Measurements from ENCODE around the gene TSKU.

DNA sequence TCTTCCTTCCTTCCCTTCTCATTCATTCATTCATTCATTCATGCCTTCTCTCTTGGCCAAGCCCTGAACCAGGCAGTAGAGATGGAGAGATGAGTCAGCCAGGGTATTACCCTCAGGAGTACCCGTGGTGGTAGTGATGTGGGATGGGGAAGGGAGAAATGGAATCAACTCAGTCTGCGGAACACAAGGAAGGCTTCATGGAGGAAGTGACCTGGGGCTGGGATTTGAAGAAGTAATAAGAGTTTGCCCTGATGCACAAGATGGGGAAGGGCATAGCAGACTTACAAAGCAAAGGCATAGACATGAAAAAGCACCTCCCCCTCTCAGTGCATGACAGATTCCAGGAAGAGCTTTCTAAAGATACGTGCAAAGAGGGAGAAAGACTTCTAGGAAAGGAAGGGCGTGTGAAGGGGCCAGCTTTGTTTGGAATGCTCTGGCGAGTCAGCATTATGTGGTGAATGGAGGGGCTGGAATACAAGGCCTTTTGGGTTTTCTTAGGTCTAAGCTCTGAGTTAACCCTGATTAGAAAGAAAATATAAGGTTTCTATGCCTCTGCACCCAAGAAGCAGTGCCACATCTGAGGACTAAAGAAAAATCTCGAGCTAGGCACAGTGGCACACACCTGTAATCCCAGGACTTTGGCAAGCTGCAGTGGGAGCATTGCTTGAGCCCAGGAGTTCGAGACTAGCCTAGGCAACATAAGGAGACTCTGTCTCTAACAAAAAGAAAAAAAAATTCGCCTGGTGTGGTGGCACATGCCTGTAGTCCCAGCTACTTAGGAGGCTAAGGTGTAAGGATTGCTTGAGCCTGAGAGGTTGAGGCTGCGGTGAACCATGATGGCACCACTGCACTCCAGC is 41.2 kb downstream of the TSKU start:
- TF ChIP-seq, protein P1, sequence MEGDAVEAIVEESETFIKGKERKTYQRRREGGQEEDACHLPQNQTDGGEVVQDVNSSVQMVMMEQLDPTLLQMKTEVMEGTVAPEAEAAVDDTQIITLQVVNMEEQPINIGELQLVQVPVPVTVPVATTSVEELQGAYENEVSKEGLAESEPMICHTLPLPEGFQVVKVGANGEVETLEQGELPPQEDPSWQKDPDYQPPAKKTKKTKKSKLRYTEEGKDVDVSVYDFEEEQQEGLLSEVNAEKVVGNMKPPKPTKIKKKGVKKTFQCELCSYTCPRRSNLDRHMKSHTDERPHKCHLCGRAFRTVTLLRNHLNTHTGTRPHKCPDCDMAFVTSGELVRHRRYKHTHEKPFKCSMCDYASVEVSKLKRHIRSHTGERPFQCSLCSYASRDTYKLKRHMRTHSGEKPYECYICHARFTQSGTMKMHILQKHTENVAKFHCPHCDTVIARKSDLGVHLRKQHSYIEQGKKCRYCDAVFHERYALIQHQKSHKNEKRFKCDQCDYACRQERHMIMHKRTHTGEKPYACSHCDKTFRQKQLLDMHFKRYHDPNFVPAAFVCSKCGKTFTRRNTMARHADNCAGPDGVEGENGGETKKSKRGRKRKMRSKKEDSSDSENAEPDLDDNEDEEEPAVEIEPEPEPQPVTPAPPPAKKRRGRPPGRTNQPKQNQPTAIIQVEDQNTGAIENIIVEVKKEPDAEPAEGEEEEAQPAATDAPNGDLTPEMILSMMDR (IDR thresholded peaks at IDR 0.05 in 4 of 5, conservative IDR thresholded peaks at IDR 0.05 in 1 of 5): no peak
- TF ChIP-seq POLR2A (IDR thresholded peaks at IDR 0.05): no peak
